Nephron (organoid): ENCODE measurements around the gene FOXD2.
A peak's percentile ranks its signal among the peaks of the same experiment; 100 is the strongest.

Source experiments
- H3K27ac Mint-ChIP-seq, 3 experiments: 2 replicates each; pipeline ENCODE4 v1.8.0; 2020; ENCODE audit warnings: mixed read lengths in 3 of 3, mild to moderate bottlenecking in 2 of 3, moderate library complexity in 1 of 3
- H3K27me3 Mint-ChIP-seq: 2 replicates; pipeline ENCODE4 v1.8.0; 2021; ENCODE audit warnings: low read depth, mild to moderate bottlenecking, moderate library complexity, mixed read lengths
- H3K36me3 Mint-ChIP-seq: 2 replicates; pipeline ENCODE4 v1.8.0; 2020; ENCODE audit warnings: low read depth, mixed read lengths
- H3K4me1 Mint-ChIP-seq: 2 replicates; pipeline ENCODE4 v1.8.0; 2020; ENCODE audit warnings: mixed read lengths
- H3K4me3 Mint-ChIP-seq, 3 experiments: 2 replicates each; pipeline ENCODE4 v1.8.0; 2020; ENCODE audit warnings: mild to moderate bottlenecking in 3 of 3, mixed read lengths in 3 of 3, moderate library complexity in 2 of 3
- H3K9me3 Mint-ChIP-seq: 2 replicates; pipeline ENCODE4 v1.8.0; 2020; ENCODE audit warnings: mixed read lengths
- TF ChIP-seq, protein P1 (sequence below), 3 experiments: fragments of 200-600 bp; sonication (generic); IDR thresholded peaks; one replicate each; pipeline ENCODE4 v1.5.0; 2021; ENCODE audit warnings: antibody characterized with exemption in 3 of 3; ENCODE audit not compliant: unreplicated experiment in 3 of 3

Gene FOXD2

DNA sequence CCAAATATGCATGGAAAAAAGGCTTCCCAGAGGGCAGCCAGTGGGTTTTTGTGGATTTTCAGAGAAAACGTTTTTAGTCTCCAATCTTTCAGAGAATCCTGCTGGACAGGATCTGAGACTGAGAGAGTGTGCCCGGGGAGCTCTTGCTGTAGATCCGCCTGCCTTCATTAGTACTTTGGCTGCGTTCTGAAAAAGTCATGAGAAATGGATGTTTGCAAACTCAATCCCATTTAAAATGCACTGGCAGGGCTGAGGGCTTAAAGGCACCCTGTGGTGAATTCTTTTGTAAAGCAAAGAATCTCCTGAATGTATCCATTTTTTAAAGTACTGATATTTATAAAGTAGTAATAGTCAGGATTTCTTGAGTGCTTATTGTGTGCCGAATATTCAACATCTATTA lies 22.2 kb downstream of the FOXD2 start:
- no peak overlapping the region for H3K4me3 Mint-ChIP-seq
- no peaks in the 10 kb centered on the region for H3K4me1 Mint-ChIP-seq
- TF ChIP-seq, protein P1, sequence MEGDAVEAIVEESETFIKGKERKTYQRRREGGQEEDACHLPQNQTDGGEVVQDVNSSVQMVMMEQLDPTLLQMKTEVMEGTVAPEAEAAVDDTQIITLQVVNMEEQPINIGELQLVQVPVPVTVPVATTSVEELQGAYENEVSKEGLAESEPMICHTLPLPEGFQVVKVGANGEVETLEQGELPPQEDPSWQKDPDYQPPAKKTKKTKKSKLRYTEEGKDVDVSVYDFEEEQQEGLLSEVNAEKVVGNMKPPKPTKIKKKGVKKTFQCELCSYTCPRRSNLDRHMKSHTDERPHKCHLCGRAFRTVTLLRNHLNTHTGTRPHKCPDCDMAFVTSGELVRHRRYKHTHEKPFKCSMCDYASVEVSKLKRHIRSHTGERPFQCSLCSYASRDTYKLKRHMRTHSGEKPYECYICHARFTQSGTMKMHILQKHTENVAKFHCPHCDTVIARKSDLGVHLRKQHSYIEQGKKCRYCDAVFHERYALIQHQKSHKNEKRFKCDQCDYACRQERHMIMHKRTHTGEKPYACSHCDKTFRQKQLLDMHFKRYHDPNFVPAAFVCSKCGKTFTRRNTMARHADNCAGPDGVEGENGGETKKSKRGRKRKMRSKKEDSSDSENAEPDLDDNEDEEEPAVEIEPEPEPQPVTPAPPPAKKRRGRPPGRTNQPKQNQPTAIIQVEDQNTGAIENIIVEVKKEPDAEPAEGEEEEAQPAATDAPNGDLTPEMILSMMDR (IDR thresholded peaks at IDR 0.05; ENCODE audit: unreplicated experiment in 3 of 3): no peak
- H3K36me3 Mint-ChIP-seq: no peaks in the 10 kb centered on the region
- H3K27me3 Mint-ChIP-seq: peaks cover 84% of the 10 kb centered on the region
- H3K9me3 Mint-ChIP-seq: no peaks in the 10 kb centered on the region
- no peak overlapping the region for H3K27ac Mint-ChIP-seq

- no peak overlapping the region for H3K4me3 Mint-ChIP-seq
- H3K4me1 Mint-ChIP-seq: no peaks in the 10 kb centered on the region
- no peaks in the 10 kb centered on the region for H3K36me3 Mint-ChIP-seq
- no peak overlapping the region for H3K27ac Mint-ChIP-seq
- H3K27me3 Mint-ChIP-seq: peaks cover 80% of the 10 kb centered on the region
- TF ChIP-seq, protein P1 (IDR thresholded peaks at IDR 0.05; ENCODE audit: unreplicated experiment in 3 of 3): no peak
- H3K9me3 Mint-ChIP-seq: no peaks in the 10 kb centered on the region
Measured at GRCh38 chr1:47460456-47460855, 22.6 kb downstream of the FOXD2 start.

- Mint-ChIP-seq H3K4me3 (no peak overlapping the region), H3K4me1 (peaks cover 6% of the 10 kb centered on the region), H3K36me3 (no peaks in the 10 kb centered on the region), H3K27me3 (peaks cover 40% of the 10 kb centered on the region), H3K27ac (no peak overlapping the region), H3K9me3 (no peaks in the 10 kb centered on the region)
- TF ChIP-seq, protein P1 (IDR thresholded peaks at IDR 0.05; ENCODE audit: unreplicated experiment in 3 of 3): no peak
Measured at GRCh38 chr1:47465605-47466004, 27.8 kb downstream of the FOXD2 start.

- Mint-ChIP-seq H3K4me1 (peaks cover 11% of the 10 kb centered on the region), H3K9me3 (no peaks in the 10 kb centered on the region), H3K27me3 (peaks cover 17% of the 10 kb centered on the region), H3K27ac (peak overlapping the region; percentile 8 to 29 (median 11)), H3K4me3 (no peak overlapping the region), H3K36me3 (no peaks in the 10 kb centered on the region)
- TF ChIP-seq, protein P1 (IDR thresholded peaks at IDR 0.05; ENCODE audit: unreplicated experiment in 3 of 3): no peak
Measured at GRCh38 chr1:47468709-47469389, 31.0 kb downstream of the FOXD2 start.

GRCh38 chr1:47469390-47469759 lies 31.5 kb downstream of the FOXD2 start:
- no peaks in the 10 kb centered on the region for H3K9me3 Mint-ChIP-seq
- H3K36me3 Mint-ChIP-seq: no peaks in the 10 kb centered on the region
- TF ChIP-seq, protein P1 (IDR thresholded peaks at IDR 0.05; ENCODE audit: unreplicated experiment in 3 of 3): no peak
- H3K27me3 Mint-ChIP-seq: peaks cover 17% of the 10 kb centered on the region
- peak overlapping the region in 2 of 3 experiments; percentile 8 to 29 for H3K27ac Mint-ChIP-seq
- H3K4me3 Mint-ChIP-seq: no peak overlapping the region
- H3K4me1 Mint-ChIP-seq: peaks cover 11% of the 10 kb centered on the region

GRCh38 chr1:47469910-47470309 lies 32.1 kb downstream of the FOXD2 start:
- no peak overlapping the region for H3K4me3 Mint-ChIP-seq
- TF ChIP-seq, protein P1 (IDR thresholded peaks at IDR 0.05; ENCODE audit: unreplicated experiment in 3 of 3): no peak
- H3K27ac Mint-ChIP-seq: no peak overlapping the region
- no peaks in the 10 kb centered on the region for H3K36me3 Mint-ChIP-seq
- H3K27me3 Mint-ChIP-seq: peaks cover 17% of the 10 kb centered on the region
- H3K9me3 Mint-ChIP-seq: no peaks in the 10 kb centered on the region
- H3K4me1 Mint-ChIP-seq: peaks cover 11% of the 10 kb centered on the region
